ENCODE data around the gene RASA4B.
"Not testable (repeated sequence)": the region's sequence is repeated elsewhere in the genome, so short reads cannot be mapped to it uniquely, and the experiment has no call there.

DNA sequence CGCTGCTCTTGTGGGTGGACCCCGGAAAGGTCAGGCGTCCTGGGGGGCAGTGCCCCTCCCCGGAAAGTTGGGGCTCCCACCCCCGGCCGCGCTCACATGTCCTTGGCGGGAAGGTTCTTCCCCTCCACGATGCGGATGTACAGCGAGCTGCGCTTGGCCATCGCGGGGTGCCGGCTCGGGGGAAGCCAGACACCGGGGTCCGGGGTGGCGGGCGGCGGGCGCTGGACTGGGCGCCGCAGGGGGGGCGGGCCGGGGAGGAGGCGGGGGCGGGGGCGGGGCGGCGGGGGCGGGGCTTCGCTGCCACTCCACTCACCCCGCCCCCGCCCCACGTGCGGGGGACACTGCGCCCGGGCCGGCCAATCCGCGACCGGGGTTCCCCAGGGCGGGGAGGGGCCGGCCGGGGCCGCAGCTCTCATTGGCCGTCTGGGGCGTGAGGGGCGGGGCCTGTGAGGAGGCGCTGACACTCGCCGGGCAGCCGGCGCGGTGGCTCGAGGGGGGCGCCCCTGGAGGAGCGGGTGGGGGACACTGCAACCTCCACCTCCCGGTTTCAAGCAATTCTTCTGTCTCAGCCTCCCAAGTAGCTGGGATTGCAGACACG lies at the start of gene RASA4B:
- not testable (repeated sequence) for TF ChIP-seq EZH2 (IDR thresholded peaks at IDR 0.05; ENCODE audit: borderline replicate concordance, low read length)
- TF ChIP-seq, protein P1, sequence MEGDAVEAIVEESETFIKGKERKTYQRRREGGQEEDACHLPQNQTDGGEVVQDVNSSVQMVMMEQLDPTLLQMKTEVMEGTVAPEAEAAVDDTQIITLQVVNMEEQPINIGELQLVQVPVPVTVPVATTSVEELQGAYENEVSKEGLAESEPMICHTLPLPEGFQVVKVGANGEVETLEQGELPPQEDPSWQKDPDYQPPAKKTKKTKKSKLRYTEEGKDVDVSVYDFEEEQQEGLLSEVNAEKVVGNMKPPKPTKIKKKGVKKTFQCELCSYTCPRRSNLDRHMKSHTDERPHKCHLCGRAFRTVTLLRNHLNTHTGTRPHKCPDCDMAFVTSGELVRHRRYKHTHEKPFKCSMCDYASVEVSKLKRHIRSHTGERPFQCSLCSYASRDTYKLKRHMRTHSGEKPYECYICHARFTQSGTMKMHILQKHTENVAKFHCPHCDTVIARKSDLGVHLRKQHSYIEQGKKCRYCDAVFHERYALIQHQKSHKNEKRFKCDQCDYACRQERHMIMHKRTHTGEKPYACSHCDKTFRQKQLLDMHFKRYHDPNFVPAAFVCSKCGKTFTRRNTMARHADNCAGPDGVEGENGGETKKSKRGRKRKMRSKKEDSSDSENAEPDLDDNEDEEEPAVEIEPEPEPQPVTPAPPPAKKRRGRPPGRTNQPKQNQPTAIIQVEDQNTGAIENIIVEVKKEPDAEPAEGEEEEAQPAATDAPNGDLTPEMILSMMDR (IDR thresholded peaks at IDR 0.05; ENCODE audit: low read length) = not testable (repeated sequence)
